Omental fat pad (tissue), 4 donors: ENCODE results near the gene PDE4D. TPM values are rescaled to one million over a fixed set of nuclear protein-coding genes. Genes with fewer than 3 reads are reported as not detected.
"Not testable (repeated sequence)": the region's sequence is repeated elsewhere in the genome, so short reads cannot be mapped to it uniquely, and the experiment has no call there.

Experiments used
- ATAC-seq: fragments of 150-250 bp; one replicate; pipeline ENCODE4 v1.9.1; 2016; ENCODE audit warnings: mild to moderate bottlenecking, moderate library complexity; ENCODE audit not compliant: low FRiP score
- DNase-seq: peaks from one replicate; pipeline ENCODE4 v3.0.0-alpha.2; 2019; ENCODE audit warnings: low spot score
- CTCF ChIP-seq, 3 donors: fragments of 450-650 bp; IDR thresholded peaks; one replicate each; pipeline ENCODE4 v1.5.1; 2016 to 2017; ENCODE audit warnings: antibody characterized with exemption in 3 of 3, mild to moderate bottlenecking in 3 of 3, moderate library complexity in 2 of 3
- total RNA-seq, 4 donors: library from RNA; depleted of rRNA; stranded (reverse); fragments of >200 nt; gene quantifications; one replicate each; pipeline ENCODE4 v1.1.0, GENCODE V29; 2016

Gene PDE4D
- total RNA-seq, 4 donors from 2014 or later = 32.5 to 94.8 (median 43.2) TPM

GRCh38 chr5:59582746-59583145 lies 310.8 kb downstream of the PDE4D start:
- ATAC-seq (no peak), DNase-seq (no peak)
- TF ChIP-seq CTCF (IDR thresholded peaks at IDR 0.05) = no peak

DNA sequence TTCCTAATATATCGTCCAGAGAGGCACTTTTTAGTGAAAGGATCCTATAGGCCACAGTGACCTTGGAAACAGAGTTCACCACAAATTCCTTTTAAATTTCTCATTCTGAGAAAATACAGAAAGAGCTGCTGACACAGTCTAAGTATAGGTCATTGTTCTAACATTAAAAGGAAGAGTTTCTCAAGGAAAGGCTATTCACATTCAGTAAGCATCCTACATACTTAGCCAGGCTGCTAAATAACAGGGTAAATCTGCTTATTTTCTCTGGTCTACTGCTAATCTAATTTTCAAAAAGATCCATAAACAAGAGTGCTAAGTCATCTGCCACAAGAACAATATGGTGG lies 313.7 kb downstream of the PDE4D start:
- DNase-seq (no peak), ATAC-seq (no peak)
- no peak for TF ChIP-seq CTCF (IDR thresholded peaks at IDR 0.05)

GRCh38 chr5:59579101-59579823 lies 314.3 kb downstream of the PDE4D start:
- ATAC-seq (no peak), DNase-seq (no peak)
- no peak for TF ChIP-seq CTCF (IDR thresholded peaks at IDR 0.05)

GRCh38 chr5:59577485-59577884 lies 316.0 kb downstream of the PDE4D start:
- no peak for DNase-seq
- no peak for TF ChIP-seq CTCF (IDR thresholded peaks at IDR 0.05)

GRCh38 chr5:59575648-59576445 lies 317.7 kb downstream of the PDE4D start:
- DNase-seq = no peak
- no peak for ATAC-seq
- no peak for TF ChIP-seq CTCF (IDR thresholded peaks at IDR 0.05)

More at GRCh38 chr5:59577485-59577884, 316.0 kb downstream of the PDE4D start:
- ATAC-seq = no peak

DNA sequence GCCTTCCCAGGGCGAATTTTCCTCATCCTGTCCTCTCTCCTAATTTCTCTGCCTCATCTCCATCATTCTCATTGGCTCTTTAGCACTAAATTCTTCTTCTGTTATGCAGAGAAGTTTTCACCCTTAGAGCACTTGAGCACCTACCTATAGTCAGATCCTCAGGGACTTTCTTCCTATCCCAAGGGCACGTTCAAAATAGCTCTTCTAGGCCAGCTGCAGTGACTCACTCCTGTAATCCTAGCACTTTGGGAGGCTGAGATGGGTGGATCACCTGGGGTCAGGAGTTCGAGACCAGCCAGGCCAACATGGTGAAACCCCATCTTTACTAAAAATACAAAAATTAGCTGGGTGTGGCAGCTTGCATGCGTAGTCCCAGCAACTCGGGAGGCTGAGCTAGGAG lies 320.0 kb downstream of the PDE4D start:
- ATAC-seq, DNase-seq: not testable (repeated sequence)

GRCh38 chr5:59571067-59571466 lies 322.5 kb downstream of the PDE4D start:
- no peak for DNase-seq
- no peak for TF ChIP-seq CTCF (IDR thresholded peaks at IDR 0.05)
- ATAC-seq = no peak
